HepG2 (cell line): Measurements from ENCODE around the gene PRKAR1B. TPM values are rescaled to one million over a fixed set of nuclear protein-coding genes. Genes with fewer than 3 reads are reported as not detected.

Source experiments
- ATAC-seq: fragments of 200-7000 bp; cut with Tn5 transposase; 3 replicates; pipeline ENCODE4 v1.9.1; 2020; ENCODE audit warnings: mild to moderate bottlenecking, moderate library complexity
- BruUV-seq: library from RNA; stranded (reverse); fragments of 400-500 nt; replicated peaks from 2 replicates; lab custom pipeline; 2021; lab: Mats Ljungman, UMichigan
- CTCF ChIA-PET: fragments of 300-600 bp; formaldehyde crosslinking; extraction: SDS; loops from one replicate; lab custom pipeline; 2021; ENCODE audit warnings: low total read pairs, inconsistent platforms, low intra/inter-chr PET ratio; lab: Yijun Ruan, JAX
- POLR2A ChIA-PET: fragments of 350-600 bp; sonication (Branson Sonifier 250); formaldehyde crosslinking; loops from one replicate; lab custom pipeline; 2020; ENCODE audit warnings: antibody characterized with exemption, inconsistent platforms; lab: Yijun Ruan, JAX
- DNase-seq: peaks from one replicate; pipeline ENCODE4 v3.0.0-alpha.2; 2015; ENCODE audit warnings: low spot score
- FAIRE-seq: peaks from 3 replicates; lab custom pipeline; 2011; peaks lifted over from hg19 to GRCh38; lab: Jason Lieb, UNC
- H2AFZ ChIP-seq: one replicate; pipeline ENCODE4 v1.6.1; 2011; ENCODE audit warnings: low read length, inconsistent platforms
- H3K27ac ChIP-seq: fragments of 300-600 bp; 3 replicates; pipeline ENCODE4 v1.8.0; 2011; ENCODE audit warnings: mixed run types, mild to moderate bottlenecking, mixed read lengths, low read length, inconsistent platforms; ENCODE audit not compliant: insufficient read depth; ENCODE audit errors: extremely low read length
- H3K27me3 ChIP-seq, 2 experiments: fragments of 200-600 bp in 1 of 2; 2 replicates in 1 of 2; 3 replicates in 1 of 2; pipeline versions ENCODE4 v1.6.0 to v1.8.0; 2011; ENCODE audit warnings: low read length in 2 of 2, mild to moderate bottlenecking in 2 of 2, moderate library complexity in 2 of 2, inconsistent platforms in 1 of 2; ENCODE audit not compliant: insufficient read depth in 2 of 2, control insufficient read depth in 1 of 2
- H3K36me3 ChIP-seq, 2 experiments: fragments of 200-600 bp in 1 of 2; replicated peaks in 1 of 2; 2 replicates in 1 of 2; 3 replicates in 1 of 2; pipeline versions ENCODE4 v1.5.1 to v1.8.0; 2011; ENCODE audit warnings: low read length in 2 of 2, inconsistent platforms in 1 of 2; ENCODE audit not compliant: insufficient read depth in 2 of 2, control insufficient read depth in 1 of 2
- H3K4me1 ChIP-seq: 2 replicates; pipeline ENCODE4 v1.5.1; 2012; ENCODE audit warnings: low read length, inconsistent platforms; ENCODE audit not compliant: insufficient read depth
- H3K4me2 ChIP-seq: 2 replicates; pipeline ENCODE4 v1.6.0; 2011; ENCODE audit warnings: low read depth, low read length, inconsistent platforms
- H3K4me3 ChIP-seq, 3 experiments: fragments of 200-600 bp in 1 of 3; sonication (generic), shearing (Covaris generic) in 1 of 3; replicated peaks in 1 of 3; 2 replicates each; pipeline ENCODE4 v1.5.1; 2011 to 2016; ENCODE audit warnings: low read length in 3 of 3, inconsistent platforms in 2 of 3, low read depth in 2 of 3, mild to moderate bottlenecking in 2 of 3, control low read depth in 1 of 3, mixed read lengths in 1 of 3; ENCODE audit not compliant: insufficient read depth in 1 of 3
- H3K79me2 ChIP-seq: one replicate; pipeline ENCODE4 v1.6.1; 2011; ENCODE audit warnings: low read length, inconsistent platforms; ENCODE audit not compliant: insufficient read depth
- H3K9ac ChIP-seq: 2 replicates; pipeline ENCODE4 v1.6.0; 2011; ENCODE audit warnings: mild to moderate bottlenecking, low read depth, low read length, inconsistent platforms; ENCODE audit not compliant: insufficient read depth
- H3K9me3 ChIP-seq: 2 replicates; pipeline ENCODE4 v1.5.1; 2012; ENCODE audit warnings: mild to moderate bottlenecking, low read length
- H4K20me1 ChIP-seq: 2 replicates; pipeline ENCODE4 v1.6.0; 2011; ENCODE audit warnings: inconsistent platforms, mild to moderate bottlenecking, low read length, moderate library complexity; ENCODE audit not compliant: insufficient read depth
- AFF4 ChIP-seq: sonication (generic); formaldehyde crosslinking; IDR thresholded peaks from 2 replicates; pipeline ENCODE4 v1.4.0; 2020; ENCODE audit warnings: missing genetic modification reagents
- AGO2 ChIP-seq: fragments of 200-400 bp; formaldehyde crosslinking; optimal IDR thresholded peaks from 2 replicates; pipeline ENCODE3; 2017; ENCODE audit warnings: mild to moderate bottlenecking, low read depth, low read length, moderate library complexity
- CBFB ChIP-seq: sonication (generic); formaldehyde crosslinking; IDR thresholded peaks from 2 replicates; pipeline ENCODE4 v1.4.0; 2020; ENCODE audit warnings: missing genetic modification reagents
- HOXA7 ChIP-seq: sonication (generic); formaldehyde crosslinking; IDR thresholded peaks from 2 replicates; pipeline ENCODE4 v1.8.1; 2022; ENCODE audit warnings: mild to moderate bottlenecking, missing genetic modification reagents, moderate library complexity
- KDM6A ChIP-seq: IDR thresholded peaks from 2 replicates; pipeline ENCODE4 v1.6.1; 2016; ENCODE audit warnings: low read depth
- NFAT5 ChIP-seq: sonication (generic); formaldehyde crosslinking; IDR thresholded peaks from 2 replicates; pipeline ENCODE4 v1.4.0; 2020; ENCODE audit warnings: missing genetic modification reagents
- NFE2 ChIP-seq: sonication (generic); formaldehyde crosslinking; IDR thresholded peaks from 2 replicates; pipeline ENCODE4 v1.4.0; 2020; ENCODE audit warnings: missing genetic modification reagents
- RBM39 ChIP-seq: fragments of 200-400 bp; formaldehyde crosslinking; IDR thresholded peaks from one replicate; pipeline ENCODE4 v1.6.1; 2018; ENCODE audit warnings: antibody characterized with exemption, mild to moderate bottlenecking, low read depth, low read length; ENCODE audit not compliant: poor library complexity, severe bottlenecking
- RFXAP ChIP-seq: sonication (generic); formaldehyde crosslinking; IDR thresholded peaks from 2 replicates; pipeline ENCODE4 v1.4.0; 2020; ENCODE audit warnings: missing genetic modification reagents, borderline replicate concordance
- ZFY ChIP-seq: sonication (generic); formaldehyde crosslinking; IDR thresholded peaks from 2 replicates; pipeline ENCODE4 v1.4.0; 2020; ENCODE audit warnings: missing genetic modification reagents
- ZNF207 ChIP-seq: fragments of 450-650 bp; IDR thresholded peaks from 2 replicates; pipeline ENCODE4 v1.6.1; 2016; ENCODE audit warnings: antibody characterized with exemption, borderline replicate concordance
- ZNF367 ChIP-seq: sonication (generic); formaldehyde crosslinking; IDR thresholded peaks from 2 replicates; pipeline ENCODE4 v1.4.0; 2020; ENCODE audit warnings: missing genetic modification reagents, borderline replicate concordance
- ZNF510 ChIP-seq: sonication (generic); formaldehyde crosslinking; IDR thresholded peaks from 2 replicates; pipeline ENCODE4 v1.4.0; 2020; ENCODE audit warnings: low read depth, mild to moderate bottlenecking, missing genetic modification reagents
- ZNF576 ChIP-seq: sonication (generic); formaldehyde crosslinking; IDR thresholded peaks from 2 replicates; pipeline ENCODE4 v1.4.0; 2020; ENCODE audit warnings: mild to moderate bottlenecking, missing genetic modification reagents
- ZNF704 ChIP-seq: sonication (generic); formaldehyde crosslinking; IDR thresholded peaks from 2 replicates; pipeline ENCODE4 v1.8.1; 2023; ENCODE audit warnings: mild to moderate bottlenecking, inconsistent platforms, moderate library complexity, missing genetic modification reagents, borderline replicate concordance
- WGBS: methylation state at CpG from one replicate; pipeline ENCODE4 v1.1.6; 2017; ENCODE audit warnings: low lambda C conversion rate; 5-methylcytosine and 5-hydroxymethylcytosine counted together
- in situ Hi-C: cut with HindIII; loops from 2 replicates; pipeline ENCODE4 v1.10.0; 2017; ENCODE audit warnings: low pct_unique_long_range_greater_than_20kb; ENCODE audit not compliant: extremely low pct_ligation_motif_present
- intact Hi-C: fragments of 100-400 bp; cut with micrococcal nuclease; formaldehyde crosslinking; loops from one replicate; pipeline ENCODE4 v1.10.0; 2022; ENCODE audit not compliant: unreplicated experiment
- polyA plus RNA-seq, 8 experiments: library from polyadenylated mRNA; depleted of rRNA in 3 of 8; stranded (reverse) in 7 of 8; unstranded in 1 of 8; fragments of >200 nt; fragmentation: Illumina TruSeq in 4 of 8; extraction: Trizol in 4 of 8; gene quantifications; 2 replicates each; pipeline versions ENCODE4 v1.2.1 to v1.2.3, GENCODE V29; 2011 to 2016; ENCODE audit warnings: low read depth in 4 of 8, missing spikeins in 1 of 8, mixed read lengths in 1 of 8; ENCODE audit not compliant: insufficient read depth in 1 of 8
- total RNA-seq, 5 experiments: library from RNA; depleted of rRNA; stranded (reverse); fragments of >200 nt; fragmentation: Illumina TruSeq; extraction: Trizol; gene quantifications; 2 replicates each; pipeline ENCODE4 v1.2.3, GENCODE V29; 2016; ENCODE audit warnings: low read depth in 1 of 5

PRKAR1B gene
- total and polyA plus RNA-seq, 2 of the 13 experiments (the other 11 are each of a cell fraction or from before 2014, with no cell fraction given) = 7.9 to 28.2 TPM

- H4K20me1 ChIP-seq = 0 out of 2 replicates have a peak, but pooled peaks cover 2% of the 10 kb centered on the region
- ATAC-seq = no peak
- H2AFZ ChIP-seq = no peak overlapping the region
- POLR2A ChIA-PET = no interaction called here
- no peaks in the 10 kb centered on the region for H3K9me3 ChIP-seq
- in situ Hi-C loops = no loop called here
- intact Hi-C loops = no loop called here
- H3K4me3 ChIP-seq = no peak overlapping the region
- no peak overlapping the region for H3K4me2 ChIP-seq
- FAIRE-seq = no peak
- no peak overlapping the region for H3K27ac ChIP-seq
- CTCF ChIA-PET = no interaction called here
- H3K9ac ChIP-seq = no peak overlapping the region
- 95% methylated on average over 11 of the region's 12 CpGs for WGBS
- H3K36me3 ChIP-seq = peaks cover 11 to 69% of the 10 kb centered on the region in 2 experiments
- no peak for DNase-seq
- H3K4me1 ChIP-seq = peaks cover 8% of the 10 kb centered on the region
- no peaks in the 10 kb centered on the region for H3K27me3 ChIP-seq
- no TSS peak for BruUV-seq
- no peaks in the 10 kb centered on the region for H3K79me2 ChIP-seq
- TF ChIP-seq NFE2 (no peak), NFAT5 (no peak), HOXA7 (CRISPR knock-in tag) (no peak), RFXAP (CRISPR knock-in tag) (no peak), ZNF510 (CRISPR knock-in tag) (no peak), AFF4 (no peak), CBFB (CRISPR knock-in tag) (no peak), ZNF207 (no peak), ZFY (no peak), ZNF367 (CRISPR knock-in tag) (no peak), ZNF704 (CRISPR knock-in tag) (no peak), AGO2 (no peak), KDM6A (CRISPR knock-in tag) (no peak), ZNF576 (no peak), RBM39 (no peak)
These were observed 46.5 kb upstream of the PRKAR1B start for GRCh38 chr7:773622-773915.
